ENCODE measurements around the gene FABP6. TPM values are rescaled to one million over a fixed set of nuclear protein-coding genes. Genes with fewer than 3 reads are reported as not detected.
A peak's percentile ranks its signal among the peaks of the same experiment; 100 is the strongest.

FABP6 gene
- total RNA-seq, 1 experiment from 2014 or later = 5.7 TPM

- no peaks in the 10 kb centered on the region for H3K79me2 ChIP-seq (ENCODE audit: low read depth)
- no peak overlapping the region for H2AFZ ChIP-seq
- 0 out of 2 replicates have a peak, but pooled peaks cover 8% of the 10 kb centered on the region for H3K4me1 ChIP-seq (replicated peaks; ENCODE audit: insufficient read depth)
- H3K9me2 ChIP-seq (ENCODE audit: insufficient read depth) = no peaks in the 10 kb centered on the region
- BruUV-seq (replicated peaks) = no TSS peak
- no peak overlapping the region for H3K4me3 ChIP-seq
- POLR2A ChIA-PET (ENCODE audit: unreplicated experiment) = interaction anchor here (0.5 kb wide), 1 partner anchor 42 kb away, joined by 33 read pairs; no protein-coding TSS in a partner anchor
- no peaks in the 10 kb centered on the region for H3K9me3 ChIP-seq (ENCODE audit: insufficient read depth, low read depth)
- H3K27me3 ChIP-seq (ENCODE audit: insufficient read depth, low read depth) = no peaks in the 10 kb centered on the region
- no peaks in the 10 kb centered on the region for H3F3A ChIP-seq (ENCODE audit: insufficient read depth, low read depth)
- H3K36me3 ChIP-seq (ENCODE audit: low read depth) = no peaks in the 10 kb centered on the region
- CTCF ChIA-PET = no interaction called here
- no peaks in the 10 kb centered on the region for H4K20me1 ChIP-seq (ENCODE audit: insufficient read depth)
- no peak for TF ChIP-seq CTCF (conservative IDR thresholded peaks at IDR 0.05)
- TF ChIP-seq EZH2 (IDR thresholded peaks at IDR 0.05; ENCODE audit: low read depth) = no peak
- H3K4me2 ChIP-seq = no peak overlapping the region
- no peak overlapping the region for H3K27ac ChIP-seq
- peak; percentile 21 to 56 for DNase-seq
- intact Hi-C loops (cut with micrococcal nuclease; ENCODE audit: unreplicated experiment) = no loop called here
Observed at GRCh38 chr5:160230686-160231527, 1.6 kb downstream of the FABP6 start.

- no peaks in the 10 kb centered on the region for H3K9me3 ChIP-seq (ENCODE audit: insufficient read depth, low read depth)
- no TSS peak for BruUV-seq (replicated peaks)
- H3K27me3 ChIP-seq (ENCODE audit: insufficient read depth, low read depth) = no peaks in the 10 kb centered on the region
- H3K4me3 ChIP-seq = no peak overlapping the region
- ChIA-PET CTCF (no interaction called here), POLR2A (ENCODE audit: unreplicated experiment) (interaction anchor here (0.5 kb wide), 1 partner anchor 41 kb away, joined by 33 read pairs; no protein-coding TSS in a partner anchor)
- no peaks in the 10 kb centered on the region for H3F3A ChIP-seq (ENCODE audit: insufficient read depth, low read depth)
- intact Hi-C loops (cut with micrococcal nuclease; ENCODE audit: unreplicated experiment) = no loop called here
- TF ChIP-seq EZH2 (IDR thresholded peaks at IDR 0.05; ENCODE audit: low read depth) = no peak
- TF ChIP-seq CTCF (conservative IDR thresholded peaks at IDR 0.05) = no peak
- H3K9me2 ChIP-seq (ENCODE audit: insufficient read depth) = no peaks in the 10 kb centered on the region
- H3K4me1 ChIP-seq (replicated peaks; ENCODE audit: insufficient read depth) = 0 out of 2 replicates have a peak, but pooled peaks cover 8% of the 10 kb centered on the region
- H3K36me3 ChIP-seq (ENCODE audit: low read depth) = no peaks in the 10 kb centered on the region
- no peak overlapping the region for H3K4me2 ChIP-seq
- no peak for DNase-seq
- no peak overlapping the region for H3K27ac ChIP-seq
- no peak overlapping the region for H2AFZ ChIP-seq
- H4K20me1 ChIP-seq (ENCODE audit: insufficient read depth) = no peaks in the 10 kb centered on the region
- no peaks in the 10 kb centered on the region for H3K79me2 ChIP-seq (ENCODE audit: low read depth)
Observed at GRCh38 chr5:160231783-160232342, 2.6 kb downstream of the FABP6 start.

GRCh38 chr5:160233215-160233614, 3.9 kb downstream of the FABP6 start:
- no TSS peak for BruUV-seq (replicated peaks)
- CTCF ChIA-PET = no interaction called here
- no peaks in the 10 kb centered on the region for H4K20me1 ChIP-seq (ENCODE audit: insufficient read depth)

More at GRCh38 chr5:160233215-160233614, 3.9 kb downstream of the FABP6 start:
- no peak overlapping the region for H3K4me2 ChIP-seq
- no peak for DNase-seq
- POLR2A ChIA-PET (ENCODE audit: unreplicated experiment) = no interaction called here
- H3K4me1 ChIP-seq (replicated peaks; ENCODE audit: insufficient read depth) = 0 out of 2 replicates have a peak, but pooled peaks cover 8% of the 10 kb centered on the region
- no peak overlapping the region for H3K4me3 ChIP-seq
- no peaks in the 10 kb centered on the region for H3K36me3 ChIP-seq (ENCODE audit: low read depth)
- H3F3A ChIP-seq (ENCODE audit: insufficient read depth, low read depth) = no peaks in the 10 kb centered on the region
- no peak for TF ChIP-seq EZH2 (IDR thresholded peaks at IDR 0.05; ENCODE audit: low read depth)
- TF ChIP-seq CTCF (conservative IDR thresholded peaks at IDR 0.05) = no peak
- intact Hi-C loops (cut with micrococcal nuclease; ENCODE audit: unreplicated experiment) = no loop called here
- H2AFZ ChIP-seq = no peak overlapping the region
- no peaks in the 10 kb centered on the region for H3K27me3 ChIP-seq (ENCODE audit: insufficient read depth, low read depth)
- H3K9me2 ChIP-seq (ENCODE audit: insufficient read depth) = no peaks in the 10 kb centered on the region
- no peak overlapping the region for H3K27ac ChIP-seq
- H3K79me2 ChIP-seq (ENCODE audit: low read depth) = no peaks in the 10 kb centered on the region
- no peaks in the 10 kb centered on the region for H3K9me3 ChIP-seq (ENCODE audit: insufficient read depth, low read depth)

Data from PC-9 (cell line).